DOHH2 (cell line): ENCODE data around the gene NFYC.

Experiments
- H3F3A ChIP-seq: fragments of 200-600 bp; sonication (generic), shearing (Covaris generic); 2 replicates; pipeline ENCODE4 v1.6.0; 2016; ENCODE audit warnings: antibody characterized with exemption, mild to moderate bottlenecking; ENCODE audit not compliant: control insufficient read depth, insufficient read depth
- H3K27ac ChIP-seq: fragments of 200-600 bp; sonication (generic); 2 replicates; pipeline ENCODE4 v1.5.1; 2014; ENCODE audit warnings: low read depth, mild to moderate bottlenecking, low read length, moderate library complexity
- H3K27me3 ChIP-seq: fragments of 200-600 bp; sonication (generic); 2 replicates; pipeline ENCODE4 v1.6.1; 2014; ENCODE audit warnings: mild to moderate bottlenecking, low read length, mixed read lengths; ENCODE audit not compliant: control insufficient read depth
- H3K36me3 ChIP-seq: fragments of 200-600 bp; sonication (generic); 2 replicates; pipeline ENCODE4 v1.6.1; 2014; ENCODE audit warnings: mild to moderate bottlenecking, low read length, moderate library complexity, mixed read lengths; ENCODE audit not compliant: control insufficient read depth
- H3K4me1 ChIP-seq: fragments of 200-600 bp; sonication (generic); 2 replicates; pipeline ENCODE4 v1.6.1; 2014; ENCODE audit warnings: mild to moderate bottlenecking, low read length, mixed read lengths; ENCODE audit not compliant: control insufficient read depth
- H3K4me2 ChIP-seq: fragments of 200-600 bp; sonication (generic); 2 replicates; pipeline ENCODE4 v1.6.0; 2014; ENCODE audit warnings: mild to moderate bottlenecking, low read length, moderate library complexity
- H3K4me3 ChIP-seq: fragments of 200-600 bp; sonication (generic); 2 replicates; pipeline ENCODE4 v1.5.1; 2014; ENCODE audit warnings: mild to moderate bottlenecking, low read length, mixed read lengths
- H3K79me2 ChIP-seq: fragments of 200-600 bp; sonication (generic); 2 replicates; pipeline ENCODE4 v1.6.1; 2014; ENCODE audit warnings: mild to moderate bottlenecking, low read length, mixed read lengths; ENCODE audit not compliant: control insufficient read depth
- H3K9me2 ChIP-seq: fragments of 200-600 bp; sonication (generic); replicated peaks from 2 replicates; pipeline ENCODE4 v1.6.1; 2014; ENCODE audit warnings: mild to moderate bottlenecking, low read length, mixed read lengths; ENCODE audit not compliant: control insufficient read depth
- H3K9me3 ChIP-seq: fragments of 200-600 bp; sonication (generic); 2 replicates; pipeline ENCODE4 v1.6.1; 2014; ENCODE audit warnings: antibody characterized with exemption, low read length, mixed read lengths; ENCODE audit not compliant: control insufficient read depth, insufficient read depth
- H4K20me1 ChIP-seq: fragments of 200-600 bp; sonication (generic); 2 replicates; pipeline ENCODE4 v1.6.0; 2014; ENCODE audit warnings: low read depth, mild to moderate bottlenecking, antibody characterized with exemption, low read length, moderate library complexity; ENCODE audit not compliant: control insufficient read depth, insufficient read depth
- EZH2phosphoT487 ChIP-seq: fragments of 200-600 bp; sonication (generic); IDR thresholded peaks from 2 replicates; pipeline ENCODE4 v1.6.1; 2017; ENCODE audit warnings: borderline replicate concordance, mild to moderate bottlenecking, antibody characterized with exemption, low read length, moderate library complexity, mixed read lengths
- TF ChIP-seq, protein P1 (sequence below): fragments of 200-600 bp; sonication (generic); IDR thresholded peaks from one replicate; pipeline ENCODE4 v1.5.1; 2014; ENCODE audit warnings: antibody characterized with exemption, mild to moderate bottlenecking, low read depth, low read length; ENCODE audit not compliant: poor library complexity, severe bottlenecking

NFYC gene

DNA sequence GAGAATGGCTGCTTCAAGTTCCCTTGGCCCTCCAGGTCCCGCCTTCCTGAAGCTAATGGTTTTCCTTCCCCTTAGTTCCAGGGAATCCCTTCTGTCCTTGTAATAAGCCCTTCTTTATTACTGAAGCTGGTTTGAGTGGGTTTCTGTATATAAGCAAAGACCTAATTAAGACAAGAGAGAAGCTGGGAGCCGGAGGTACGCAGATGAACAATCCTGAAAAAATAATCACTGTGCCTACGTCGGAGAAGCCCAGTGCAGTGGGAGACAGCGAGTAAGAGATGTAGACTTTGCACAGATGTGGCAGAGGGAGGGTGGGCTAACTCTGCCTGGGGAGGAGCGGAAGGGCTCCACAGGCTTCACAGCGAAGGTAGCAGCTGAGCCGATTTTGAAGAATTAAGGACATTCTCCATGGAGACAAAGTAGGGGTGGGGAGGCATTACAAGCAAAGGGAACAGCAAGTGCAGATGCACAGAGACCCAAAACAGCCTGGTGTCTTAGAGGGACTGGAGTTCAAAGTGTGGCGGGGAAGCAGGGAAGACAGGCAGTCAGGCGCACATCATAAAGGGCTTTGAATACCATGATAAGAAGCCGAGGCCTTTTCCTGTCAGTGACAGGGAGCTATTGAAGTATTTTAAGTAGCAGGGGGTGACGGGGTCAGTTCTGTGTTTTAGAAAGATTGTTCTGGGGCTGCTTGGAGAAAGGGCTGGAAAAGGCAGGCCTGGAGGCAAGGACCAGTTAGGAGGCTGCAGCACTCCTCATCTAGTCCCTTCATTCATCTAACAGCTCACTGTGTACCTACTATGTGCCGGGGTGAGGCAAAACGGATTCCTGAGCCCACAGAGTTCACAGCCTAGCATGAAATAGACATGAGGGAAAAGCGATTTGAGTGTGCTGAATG is 32.5 kb upstream of the NFYC start:
- peaks cover 16% of the 10 kb centered on the region for H3K4me1 ChIP-seq
- no peak overlapping the region for H3K4me2 ChIP-seq
- no peaks in the 10 kb centered on the region for H3K27me3 ChIP-seq
- H3K9me3 ChIP-seq, result no peaks in the 10 kb centered on the region
- no peaks in the 10 kb centered on the region for H4K20me1 ChIP-seq
- no peaks in the 10 kb centered on the region for H3K9me2 ChIP-seq
- no peaks in the 10 kb centered on the region for H3K36me3 ChIP-seq
- no peak overlapping the region for H3K4me3 ChIP-seq
- no peak for TF ChIP-seq EZH2phosphoT487
- TF ChIP-seq, protein P1, sequence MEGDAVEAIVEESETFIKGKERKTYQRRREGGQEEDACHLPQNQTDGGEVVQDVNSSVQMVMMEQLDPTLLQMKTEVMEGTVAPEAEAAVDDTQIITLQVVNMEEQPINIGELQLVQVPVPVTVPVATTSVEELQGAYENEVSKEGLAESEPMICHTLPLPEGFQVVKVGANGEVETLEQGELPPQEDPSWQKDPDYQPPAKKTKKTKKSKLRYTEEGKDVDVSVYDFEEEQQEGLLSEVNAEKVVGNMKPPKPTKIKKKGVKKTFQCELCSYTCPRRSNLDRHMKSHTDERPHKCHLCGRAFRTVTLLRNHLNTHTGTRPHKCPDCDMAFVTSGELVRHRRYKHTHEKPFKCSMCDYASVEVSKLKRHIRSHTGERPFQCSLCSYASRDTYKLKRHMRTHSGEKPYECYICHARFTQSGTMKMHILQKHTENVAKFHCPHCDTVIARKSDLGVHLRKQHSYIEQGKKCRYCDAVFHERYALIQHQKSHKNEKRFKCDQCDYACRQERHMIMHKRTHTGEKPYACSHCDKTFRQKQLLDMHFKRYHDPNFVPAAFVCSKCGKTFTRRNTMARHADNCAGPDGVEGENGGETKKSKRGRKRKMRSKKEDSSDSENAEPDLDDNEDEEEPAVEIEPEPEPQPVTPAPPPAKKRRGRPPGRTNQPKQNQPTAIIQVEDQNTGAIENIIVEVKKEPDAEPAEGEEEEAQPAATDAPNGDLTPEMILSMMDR, result no peak
- H3F3A ChIP-seq, result no peaks in the 10 kb centered on the region
- H3K79me2 ChIP-seq, result no peaks in the 10 kb centered on the region
- H3K27ac ChIP-seq, result no peak overlapping the region

DNA sequence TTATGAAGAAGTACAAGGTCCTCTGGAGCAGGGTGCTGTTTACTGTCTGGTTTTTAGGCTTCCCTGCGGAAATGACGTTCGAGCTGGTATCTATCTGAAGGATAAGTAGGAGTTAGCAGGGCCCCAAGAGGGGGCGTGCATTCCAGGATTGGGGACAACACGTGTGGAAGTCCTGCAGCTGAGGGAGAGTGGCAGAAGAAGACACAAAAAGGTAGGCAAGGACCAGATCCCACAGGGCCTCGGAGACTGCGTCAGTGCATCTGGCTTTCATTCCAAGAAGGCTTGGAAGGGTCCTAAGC is 31.9 kb upstream of the NFYC start:
- Histone ChIP-seq H3K27me3 (no peaks in the 10 kb centered on the region), H3K4me2 (no peak overlapping the region), H3K36me3 (no peaks in the 10 kb centered on the region), H3K79me2 (no peaks in the 10 kb centered on the region), H3K27ac (no peak overlapping the region), H3F3A (no peaks in the 10 kb centered on the region), H3K9me2 (no peaks in the 10 kb centered on the region), H3K9me3 (no peaks in the 10 kb centered on the region), H4K20me1 (no peaks in the 10 kb centered on the region), H3K4me3 (no peak overlapping the region), H3K4me1 (peaks cover 22% of the 10 kb centered on the region)
- TF ChIP-seq, protein P1, result no peak
- TF ChIP-seq EZH2phosphoT487, result no peak

DNA sequence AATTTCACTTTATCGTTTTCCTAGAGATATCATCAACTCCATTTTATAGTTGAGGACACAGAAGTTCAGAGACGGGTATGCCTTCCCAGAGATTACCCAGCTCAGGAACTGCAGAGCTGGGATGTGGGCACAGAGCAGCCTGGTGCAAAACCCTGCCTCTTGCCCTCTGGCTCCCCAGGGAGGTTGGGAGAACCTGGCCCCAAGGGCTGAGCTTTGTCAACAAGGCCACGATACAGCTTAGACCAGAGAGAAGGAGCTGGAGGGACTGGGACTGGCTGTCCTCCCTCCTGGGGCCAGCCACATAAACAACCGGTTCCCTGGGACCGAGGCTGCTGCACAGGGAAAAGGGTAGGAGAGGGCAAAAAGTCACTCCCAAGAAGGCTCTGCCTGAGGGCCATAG is 29.8 kb upstream of the NFYC start:
- H3K27me3 ChIP-seq, result no peaks in the 10 kb centered on the region
- no peaks in the 10 kb centered on the region for H3K79me2 ChIP-seq
- no peak overlapping the region for H3K4me2 ChIP-seq

More for the DNA sequence above, 29.8 kb upstream of the NFYC start:
- TF ChIP-seq EZH2phosphoT487, result no peak
- TF ChIP-seq, protein P1, result no peak
- Histone ChIP-seq H3K4me1 (peaks cover 33% of the 10 kb centered on the region), H4K20me1 (no peaks in the 10 kb centered on the region), H3K27ac (no peak overlapping the region), H3K9me2 (no peaks in the 10 kb centered on the region), H3K36me3 (no peaks in the 10 kb centered on the region), H3F3A (no peaks in the 10 kb centered on the region), H3K4me3 (no peak overlapping the region), H3K9me3 (no peaks in the 10 kb centered on the region)
